CD14-positive monocyte (primary cell): ENCODE results near the gene COPS3. TPM values are rescaled to one million over a fixed set of nuclear protein-coding genes. Genes with fewer than 3 reads are reported as not detected.

Experiments used
- DNase-seq, 3 donors: peaks; one replicate each; pipeline ENCODE4 v3.0.0-alpha.2; 2011 to 2022
- H2AFZ ChIP-seq: 2 replicates; pipeline ENCODE4 v1.6.0; 2012; ENCODE audit warnings: mild to moderate bottlenecking, low read depth, low read length, inconsistent platforms; ENCODE audit not compliant: insufficient read depth, poor library complexity, severe bottlenecking
- H3K27ac ChIP-seq, 2 donors: 1 replicate in 1 of 2; 2 replicates in 1 of 2; pipeline ENCODE4 v1.5.1; 2012 to 2013; ENCODE audit warnings: low read length in 2 of 2, control low read depth in 1 of 2, inconsistent platforms in 1 of 2, low read depth in 1 of 2, mild to moderate bottlenecking in 1 of 2
- H3K27me3 ChIP-seq, 2 donors: one replicate each; pipeline versions ENCODE4 v1.6.0 to v1.6.1; 2011 to 2013; ENCODE audit warnings: low read length in 2 of 2; ENCODE audit not compliant: control insufficient read depth in 2 of 2, insufficient read depth in 2 of 2
- H3K36me3 ChIP-seq, 2 donors: replicated peaks in 1 of 2; 1 replicate in 1 of 2; 2 replicates in 1 of 2; pipeline versions ENCODE4 v1.5.1 to v1.6.1; 2012 to 2013; ENCODE audit warnings: low read length in 2 of 2, control low read depth in 1 of 2, inconsistent platforms in 1 of 2, mild to moderate bottlenecking in 1 of 2; ENCODE audit not compliant: insufficient read depth in 2 of 2, control insufficient read depth in 1 of 2
- H3K4me1 ChIP-seq, 2 donors: 1 replicate in 1 of 2; 2 replicates in 1 of 2; pipeline versions ENCODE4 v1.5.1 to v1.6.1; 2012 to 2013; ENCODE audit warnings: low read length in 2 of 2, control low read depth in 1 of 2, inconsistent platforms in 1 of 2, mild to moderate bottlenecking in 1 of 2, moderate library complexity in 1 of 2; ENCODE audit not compliant: insufficient read depth in 2 of 2, control insufficient read depth in 1 of 2
- H3K4me2 ChIP-seq: replicated peaks from 2 replicates; pipeline ENCODE3; 2012; ENCODE audit warnings: low read length, moderate library complexity, mild to moderate bottlenecking; ENCODE audit not compliant: poor library complexity, severe bottlenecking; ENCODE audit errors: extremely low read depth
- H3K4me3 ChIP-seq, 3 experiments: fragments of 200-600 bp in 1 of 3; sonication (generic) in 1 of 3; replicated peaks in 1 of 3; 1 replicate in 2 of 3; 2 replicates in 1 of 3; pipeline ENCODE4 v1.5.1; 2011 to 2013; ENCODE audit warnings: low read length in 3 of 3, mild to moderate bottlenecking in 3 of 3, control low read depth in 2 of 3, low read depth in 2 of 3, inconsistent platforms in 1 of 3, moderate library complexity in 1 of 3
- H3K79me2 ChIP-seq: 2 replicates; pipeline ENCODE4 v1.6.0; 2012; ENCODE audit warnings: mild to moderate bottlenecking, control low read depth, inconsistent platforms, low read length, moderate library complexity; ENCODE audit not compliant: insufficient read depth
- H3K9ac ChIP-seq: 2 replicates; pipeline ENCODE4 v1.6.0; 2017; ENCODE audit warnings: low read length, mild to moderate bottlenecking; ENCODE audit not compliant: insufficient read depth, poor library complexity, severe bottlenecking
- H3K9me3 ChIP-seq, 2 donors: replicated peaks in 1 of 2; 1 replicate in 1 of 2; 2 replicates in 1 of 2; pipeline versions ENCODE4 v1.5.1 to v1.6.1; 2012 to 2013; ENCODE audit warnings: low read length in 2 of 2, control low read depth in 1 of 2; ENCODE audit not compliant: control insufficient read depth in 1 of 2, insufficient read depth in 1 of 2
- H4K20me1 ChIP-seq: 2 replicates; pipeline ENCODE4 v1.6.0; 2012; ENCODE audit warnings: mild to moderate bottlenecking, low read length, control low read depth, moderate library complexity; ENCODE audit not compliant: insufficient read depth
- H3K27ac Mint-ChIP-seq, 7 donors: one replicate each; pipeline ENCODE4 v1.8.0; 2020; ENCODE audit warnings: mild to moderate bottlenecking in 7 of 7, mixed read lengths in 7 of 7, moderate library complexity in 6 of 7, inconsistent platforms in 2 of 7
- H3K27me3 Mint-ChIP-seq, 3 donors: one replicate each; pipeline ENCODE4 v1.8.0; 2021 to 2022; ENCODE audit warnings: low read depth in 3 of 3, mild to moderate bottlenecking in 3 of 3, mixed read lengths in 3 of 3, moderate library complexity in 3 of 3, inconsistent platforms in 1 of 3
- H3K36me3 Mint-ChIP-seq, 2 donors: one replicate each; pipeline ENCODE4 v1.8.0; 2020; ENCODE audit warnings: mixed read lengths in 2 of 2, inconsistent platforms in 1 of 2, mild to moderate bottlenecking in 1 of 2
- H3K4me1 Mint-ChIP-seq: one replicate; pipeline ENCODE4 v1.8.0; 2020; ENCODE audit warnings: mild to moderate bottlenecking, mixed read lengths
- H3K4me3 Mint-ChIP-seq, 2 donors: one replicate each; pipeline ENCODE4 v1.8.0; 2020; ENCODE audit warnings: mild to moderate bottlenecking in 2 of 2, mixed read lengths in 2 of 2, moderate library complexity in 1 of 2
- H3K9me3 Mint-ChIP-seq, 7 donors: one replicate each; pipeline ENCODE4 v1.8.0; 2020 to 2022; ENCODE audit warnings: mixed read lengths in 7 of 7, mild to moderate bottlenecking in 6 of 7, moderate library complexity in 6 of 7, inconsistent platforms in 2 of 7
- WGBS: methylation state at CpG from one replicate; pipeline ENCODE4 v1.1.5; 2013; ENCODE audit warnings: missing lambda C conversion rate; ENCODE audit not compliant: insufficient coverage; 5-methylcytosine and 5-hydroxymethylcytosine counted together
- intact Hi-C, 2 donors: fragments of 100-400 bp; cut with micrococcal nuclease; formaldehyde crosslinking; loops; one replicate each; pipeline versions ENCODE4 v1.15.0 to v1.15.1; 2023
- polyA plus RNA-seq, 3 donors: library from polyadenylated mRNA; depleted of rRNA in 1 of 3; unstranded in 2 of 3; stranded (reverse) in 1 of 3; fragments of 300-500 nt in 2 of 3; fragments of >200 nt in 1 of 3; fragmentation: Illumina TruSeq in 2 of 3; gene quantifications; 1 replicate in 2 of 3; 2 replicates in 1 of 3; pipeline ENCODE4 v1.2.3, GENCODE V29; 2012 to 2021
- TF ChIP-seq, protein P1 (sequence below): fragments of 200-600 bp; IDR thresholded peaks from one replicate; pipeline ENCODE4 v1.8.0; 2022; ENCODE audit warnings: antibody characterized with exemption, mild to moderate bottlenecking

COPS3 gene
- polyA plus RNA-seq, 3 donors: 47.6 to 122 (median 117) TPM

DNA sequence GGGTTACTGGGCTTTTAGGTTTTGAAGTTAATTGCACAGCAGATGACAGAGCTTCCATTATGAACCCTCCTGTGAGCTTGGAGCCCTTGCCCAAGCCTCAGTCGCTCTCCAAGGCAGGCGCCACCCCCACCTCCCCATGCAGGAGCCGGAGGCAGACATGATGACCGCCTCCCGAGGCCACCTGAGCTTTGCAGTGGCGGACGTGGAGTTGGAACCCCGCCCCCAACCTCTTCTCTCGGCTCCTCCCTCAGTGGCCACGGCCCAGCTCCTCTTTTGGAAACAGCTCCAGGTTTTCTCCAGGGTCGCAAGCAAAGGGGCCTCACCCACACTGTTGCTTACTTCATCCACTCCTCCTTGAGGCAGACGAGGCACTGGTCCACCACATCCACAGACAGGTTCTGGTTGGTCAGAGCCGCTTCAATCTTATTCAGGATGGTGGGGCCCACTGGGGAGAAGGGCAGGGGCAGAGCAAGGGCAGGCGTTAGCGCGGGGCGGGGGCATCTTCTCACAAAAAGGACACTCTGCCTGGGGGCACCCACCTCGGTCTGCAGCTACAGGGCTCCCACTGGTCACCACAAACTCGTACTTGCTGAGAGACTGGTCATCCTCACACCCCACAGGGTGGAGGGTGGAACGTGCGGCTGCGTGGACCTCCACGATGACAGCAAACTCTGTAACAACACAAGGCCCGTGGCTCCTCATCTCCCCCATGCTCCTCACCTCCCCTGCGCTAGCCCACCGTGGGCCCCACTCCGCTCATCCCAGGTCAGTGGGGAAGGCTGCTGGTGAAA is 66.2 kb downstream of the COPS3 start:
- Histone ChIP-seq H3K4me2 (no peak overlapping the region), H3K27me3 (no peaks in the 10 kb centered on the region), H3K36me3 (peaks cover 79 to 91% of the 10 kb centered on the region in 2 donors), H4K20me1 (peaks cover 36% of the 10 kb centered on the region), H3K4me3 (no peak overlapping the region), H3K27ac (no peak overlapping the region), H3K4me1 (no peaks in the 10 kb centered on the region), H3K79me2 (no peaks in the 10 kb centered on the region), H3K9me3 (no peaks in the 10 kb centered on the region), H3K9ac (no peak overlapping the region), H2AFZ (no peak overlapping the region)
- intact Hi-C loops: no loop called here
- Mint-ChIP-seq H3K4me1 (no peaks in the 10 kb centered on the region), H3K9me3 (no peaks in the 10 kb centered on the region), H3K27ac (peak overlapping the region in 1 of 7 donors; percentile 57), H3K4me3 (no peak overlapping the region), H3K36me3 (peaks cover 76 to 93% of the 10 kb centered on the region in 2 donors), H3K27me3 (peaks cover 0 to 1% (median 0%) of the 10 kb centered on the region in 3 donors)
- TF ChIP-seq, protein P1, sequence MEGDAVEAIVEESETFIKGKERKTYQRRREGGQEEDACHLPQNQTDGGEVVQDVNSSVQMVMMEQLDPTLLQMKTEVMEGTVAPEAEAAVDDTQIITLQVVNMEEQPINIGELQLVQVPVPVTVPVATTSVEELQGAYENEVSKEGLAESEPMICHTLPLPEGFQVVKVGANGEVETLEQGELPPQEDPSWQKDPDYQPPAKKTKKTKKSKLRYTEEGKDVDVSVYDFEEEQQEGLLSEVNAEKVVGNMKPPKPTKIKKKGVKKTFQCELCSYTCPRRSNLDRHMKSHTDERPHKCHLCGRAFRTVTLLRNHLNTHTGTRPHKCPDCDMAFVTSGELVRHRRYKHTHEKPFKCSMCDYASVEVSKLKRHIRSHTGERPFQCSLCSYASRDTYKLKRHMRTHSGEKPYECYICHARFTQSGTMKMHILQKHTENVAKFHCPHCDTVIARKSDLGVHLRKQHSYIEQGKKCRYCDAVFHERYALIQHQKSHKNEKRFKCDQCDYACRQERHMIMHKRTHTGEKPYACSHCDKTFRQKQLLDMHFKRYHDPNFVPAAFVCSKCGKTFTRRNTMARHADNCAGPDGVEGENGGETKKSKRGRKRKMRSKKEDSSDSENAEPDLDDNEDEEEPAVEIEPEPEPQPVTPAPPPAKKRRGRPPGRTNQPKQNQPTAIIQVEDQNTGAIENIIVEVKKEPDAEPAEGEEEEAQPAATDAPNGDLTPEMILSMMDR: no peak
- no peak for DNase-seq
- WGBS: 95% methylated on average over 14 of the region's 27 CpGs

DNA sequence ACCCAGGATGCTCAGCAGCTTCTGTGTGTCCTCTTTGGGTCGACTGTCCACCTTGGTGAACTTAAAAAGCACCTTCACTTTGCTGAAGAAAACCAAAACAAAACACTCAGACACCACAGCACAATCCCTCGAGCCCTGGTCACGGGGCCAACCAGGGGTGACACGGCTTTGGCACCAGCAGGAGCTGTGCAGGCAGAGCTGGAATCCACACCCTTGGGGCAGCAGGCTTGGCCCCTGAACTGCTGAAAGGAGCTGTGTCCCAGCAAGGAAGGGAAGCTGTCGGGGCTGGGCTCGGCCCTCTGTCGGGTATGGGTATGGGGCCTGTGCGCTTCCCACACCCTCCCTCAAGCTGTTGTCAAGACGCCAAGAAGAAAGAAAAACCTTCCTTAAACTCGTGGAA is 67.3 kb downstream of the COPS3 start:
- H3K27me3 Mint-ChIP-seq: peaks cover 0 to 1% (median 0%) of the 10 kb centered on the region in 3 donors
- no peak for DNase-seq
- peaks cover 33% of the 10 kb centered on the region for H4K20me1 ChIP-seq
- no peaks in the 10 kb centered on the region for H3K9me3 ChIP-seq
- TF ChIP-seq, protein P1: no peak
- no peak overlapping the region for H3K4me3 Mint-ChIP-seq
- H3K4me1 ChIP-seq: no peaks in the 10 kb centered on the region
- H3K27ac ChIP-seq: no peak overlapping the region
- intact Hi-C loops: no loop called here
- H3K79me2 ChIP-seq: no peaks in the 10 kb centered on the region
- H3K9me3 Mint-ChIP-seq: no peaks in the 10 kb centered on the region
- no peak overlapping the region for H2AFZ ChIP-seq
- H3K4me3 ChIP-seq: no peak overlapping the region
- H3K36me3 Mint-ChIP-seq: peaks cover 67 to 82% of the 10 kb centered on the region in 2 donors
- H3K4me2 ChIP-seq: no peak overlapping the region
- H3K4me1 Mint-ChIP-seq: no peaks in the 10 kb centered on the region
- H3K27ac Mint-ChIP-seq: no peak overlapping the region
- WGBS: 92% methylated on average over 4 of the region's 10 CpGs
- H3K9ac ChIP-seq: no peak overlapping the region
- no peaks in the 10 kb centered on the region for H3K27me3 ChIP-seq
- H3K36me3 ChIP-seq: peaks cover 71 to 81% of the 10 kb centered on the region in 2 donors
